HCT116 (cell line): ENCODE data around the gene URAD. TPM values are rescaled to one million over a fixed set of nuclear protein-coding genes. Genes with fewer than 3 reads are reported as not detected.

Experiments
- ATAC-seq: fragments of 200-7000 bp; cut with Tn5 transposase; 2 replicates; pipeline ENCODE4 v1.9.1; 2020; ENCODE audit warnings: mild to moderate bottlenecking, moderate library complexity
- BruUV-seq: library from RNA; stranded (reverse); fragments of 400-500 nt; replicated peaks from 2 replicates; lab custom pipeline; 2021; lab: Mats Ljungman, UMichigan
- CTCF ChIA-PET: fragments of 300-600 bp; sonication (Branson Sonifier 250); formaldehyde crosslinking; loops from one replicate; lab custom pipeline; 2021; ENCODE audit warnings: antibody characterized with exemption; lab: Charles Lee
- POLR2A ChIA-PET: fragments of 300-600, 350-600 bp; sonication (Branson Sonifier 250); formaldehyde crosslinking; loops from one replicate; lab custom pipeline; 2021; ENCODE audit warnings: antibody characterized with exemption; lab: Charles Lee
- RAD21 ChIA-PET, 2 experiments: fragments of 300-600 bp; sonication (Branson Sonifier 250); formaldehyde crosslinking; loops; one replicate each; lab custom pipeline; 2023; ENCODE audit warnings: low total read pairs in 2 of 2; ENCODE audit not compliant: uncharacterized antibody in 2 of 2, unreplicated experiment in 2 of 2, low non-redundant PET in 1 of 2; lab: Charles Lee
- DNase-seq: peaks from one replicate; pipeline ENCODE4 v3.0.0-alpha.2; 2010; ENCODE audit warnings: low read depth, low spot score
- H2AFZ ChIP-seq: fragments of 200-600 bp; shearing (Covaris generic), sonication (generic); 2 replicates; pipeline ENCODE4 v1.6.1; 2017; ENCODE audit warnings: low read depth, mixed run types, mixed read lengths, antibody characterized with exemption, low read length; ENCODE audit not compliant: poor library complexity, severe bottlenecking
- H3K27ac ChIP-seq: 2 replicates; pipeline ENCODE4 v1.5.1; 2012; ENCODE audit warnings: low read depth, low read length
- H3K27me3 ChIP-seq: fragments of 200-600 bp; sonication (generic); 2 replicates; pipeline ENCODE4 v1.6.1; 2016; ENCODE audit warnings: mixed run types, low read length, mixed read lengths; ENCODE audit not compliant: insufficient read depth
- H3K36me3 ChIP-seq, 2 experiments: fragments of 200-500 bp in 1 of 2; fragments of 200-600 bp in 1 of 2; sonication (Bioruptor generic) in 1 of 2; sonication (generic) in 1 of 2; 2 replicates each; pipeline versions ENCODE4 v1.5.1 to v1.6.1; 2014 to 2016; ENCODE audit warnings: low read length in 2 of 2, inconsistent platforms in 1 of 2, mixed read lengths in 1 of 2, mixed run types in 1 of 2; ENCODE audit not compliant: insufficient read depth in 2 of 2, control insufficient read depth in 1 of 2
- H3K4me1 ChIP-seq, 2 experiments: fragments of 200-600 bp in 1 of 2; sonication (generic) in 1 of 2; 2 replicates each; pipeline versions ENCODE4 v1.5.1 to v1.6.1; 2012 to 2017; ENCODE audit warnings: low read length in 2 of 2, inconsistent platforms in 1 of 2, mild to moderate bottlenecking in 1 of 2, mixed read lengths in 1 of 2, mixed run types in 1 of 2, moderate library complexity in 1 of 2; ENCODE audit not compliant: insufficient read depth in 2 of 2, control insufficient read depth in 1 of 2
- H3K4me2 ChIP-seq: fragments of 200-600 bp; sonication (generic); 2 replicates; pipeline ENCODE4 v1.6.1; 2017; ENCODE audit warnings: mixed run types, low read length, mixed read lengths
- H3K4me3 ChIP-seq, 2 experiments: fragments of 200-600 bp in 1 of 2; sonication (generic) in 1 of 2; replicated peaks in 1 of 2; 2 replicates each; pipeline ENCODE4 v1.5.1; 2011 to 2016; ENCODE audit warnings: low read length in 2 of 2, control low read depth in 1 of 2, low read depth in 1 of 2, mild to moderate bottlenecking in 1 of 2, mixed read lengths in 1 of 2, mixed run types in 1 of 2
- H3K79me2 ChIP-seq: fragments of 200-600 bp; sonication (generic); 2 replicates; pipeline ENCODE4 v1.6.1; 2017; ENCODE audit warnings: mild to moderate bottlenecking, mixed run types, low read length, moderate library complexity, mixed read lengths; ENCODE audit not compliant: insufficient read depth
- H3K9ac ChIP-seq: fragments of 200-600 bp; sonication (generic); 2 replicates; pipeline ENCODE4 v1.6.1; 2016; ENCODE audit warnings: low read length, mixed read lengths
- H3K9me2 ChIP-seq: fragments of 200-600 bp; sonication (generic), shearing (Covaris generic); 2 replicates; pipeline ENCODE4 v1.6.1; 2017; ENCODE audit warnings: mixed run types, mild to moderate bottlenecking, moderate library complexity; ENCODE audit not compliant: insufficient read depth
- H3K9me3 ChIP-seq, 2 experiments: fragments of 200-500 bp in 1 of 2; fragments of 200-600 bp in 1 of 2; sonication (Bioruptor generic) in 1 of 2; sonication (generic) in 1 of 2; 2 replicates each; pipeline ENCODE4 v1.6.1; 2014 to 2017; ENCODE audit warnings: low read length in 2 of 2, mixed read lengths in 2 of 2, inconsistent platforms in 1 of 2, low read depth in 1 of 2, mild to moderate bottlenecking in 1 of 2, mixed run types in 1 of 2, moderate library complexity in 1 of 2; ENCODE audit not compliant: control insufficient read depth in 1 of 2, insufficient read depth in 1 of 2
- H4K20me1 ChIP-seq: fragments of 200-600 bp; sonication (generic), shearing (Covaris generic); 2 replicates; pipeline ENCODE4 v1.6.1; 2017; ENCODE audit warnings: mixed run types, mild to moderate bottlenecking, moderate library complexity; ENCODE audit not compliant: insufficient read depth
- CTCF ChIP-seq, 3 experiments: fragments of 200-600 bp in 1 of 3; sonication (generic) in 1 of 3; IDR thresholded peaks in 2 of 3; conservative IDR thresholded peaks in 1 of 3; 2 replicates each; pipeline ENCODE4 v1.5.1; 2012 to 2017; ENCODE audit warnings: low read depth in 2 of 3, low read length in 2 of 3, antibody characterized with exemption in 1 of 3, borderline replicate concordance in 1 of 3, control low read depth in 1 of 3, mild to moderate bottlenecking in 1 of 3, mixed read lengths in 1 of 3, mixed run types in 1 of 3, moderate library complexity in 1 of 3; ENCODE audit not compliant: insufficient read depth in 1 of 3
- EGR1 ChIP-seq: IDR thresholded peaks from 2 replicates; pipeline ENCODE4 v1.6.1; 2012; ENCODE audit warnings: low read depth
- EZH2phosphoT487 ChIP-seq: fragments of 200-600 bp; IDR thresholded peaks from 2 replicates; pipeline ENCODE4 v1.6.1; 2018; ENCODE audit warnings: antibody characterized with exemption, borderline replicate concordance
- MAX ChIP-seq: IDR thresholded peaks from 2 replicates; pipeline ENCODE4 v1.6.1; 2012
- POLR2A ChIP-seq: IDR thresholded peaks from 2 replicates; pipeline ENCODE4 v1.7.0; 2011; ENCODE audit warnings: borderline replicate concordance; ENCODE audit not compliant: insufficient read depth, insufficient read length; ENCODE audit errors: extremely low read depth
- RAD21 ChIP-seq: IDR thresholded peaks from 2 replicates; pipeline ENCODE4 v1.6.1; 2012; ENCODE audit warnings: low read depth, mild to moderate bottlenecking
- REST ChIP-seq: IDR thresholded peaks from 2 replicates; pipeline ENCODE4 v1.6.1; 2012; ENCODE audit warnings: low read depth
- SIN3A ChIP-seq: IDR thresholded peaks from 2 replicates; pipeline ENCODE4 v1.6.1; 2012; ENCODE audit warnings: low read depth
- SRF ChIP-seq: IDR thresholded peaks from 2 replicates; pipeline ENCODE4 v1.6.1; 2012; ENCODE audit warnings: low read depth
- TCF7L2 ChIP-seq: IDR thresholded peaks from 2 replicates; pipeline ENCODE4 v1.7.0; 2011; ENCODE audit warnings: borderline replicate concordance, inconsistent platforms; ENCODE audit not compliant: insufficient read depth, insufficient read length; ENCODE audit errors: extremely low read depth
- ZFX ChIP-seq: fragments of 450-650 bp; IDR thresholded peaks from 2 replicates; pipeline ENCODE4 v1.6.1; 2017
- intact Hi-C: fragments of 100-400 bp; cut with micrococcal nuclease; formaldehyde crosslinking; loops from 2 replicates; pipeline ENCODE4 v1.10.0; 2022
- total RNA-seq: library from RNA; stranded (reverse); gene quantifications from one replicate; pipeline ENCODE4 v1.2.1, GENCODE V29; 2021; ENCODE audit not compliant: unreplicated experiment

URAD gene
- total RNA-seq, 1 experiment from 2014 or later: not detected

- TF ChIP-seq SIN3A: no peak
- TF ChIP-seq REST: no peak
- no peak for TF ChIP-seq MAX
- TF ChIP-seq CTCF (IDR thresholded peaks at IDR 0.05 in 2 of 3, conservative IDR thresholded peaks at IDR 0.05 in 1 of 3; ENCODE audit: borderline replicate concordance in 1 of 3, insufficient read depth in 1 of 3, low read depth in 2 of 3, low read length in 2 of 3): no peak
- TF ChIP-seq, all 23 proteins: peak for 0
Measured at GRCh38 chr13:27933118-27933517, 55.4 kb downstream of the URAD start (continued).

GRCh38 chr13:27929868-27930267 lies 58.6 kb downstream of the URAD start:
- Histone ChIP-seq H2AFZ (no peak overlapping the region), H3K27me3 (no peaks in the 10 kb centered on the region), H3K79me2 (no peaks in the 10 kb centered on the region), H3K4me2 (no peak overlapping the region), H3K9ac (no peak overlapping the region), H3K36me3 (no peaks in the 10 kb centered on the region), H4K20me1 (no peaks in the 10 kb centered on the region), H3K27ac (no peak overlapping the region), H3K4me1 (no peaks in the 10 kb centered on the region), H3K4me3 (no peak overlapping the region), H3K9me3 (no peaks in the 10 kb centered on the region), H3K9me2 (no peaks in the 10 kb centered on the region)
- CTCF ChIA-PET: no interaction called here
- BruUV-seq: no TSS peak
- TF ChIP-seq SRF (no peak), TCF7L2 (no peak), EGR1 (no peak), ZFX (no peak), MAX (no peak), POLR2A (no peak), SIN3A (no peak), EZH2phosphoT487 (no peak), RAD21 (no peak), REST (no peak)
- DNase-seq (no peak), ATAC-seq (no peak)
- RAD21 ChIA-PET: no interaction called here
- POLR2A ChIA-PET: no interaction called here
- intact Hi-C loops: no loop called here
